ENCODE results near the gene EPB41. TPM values are rescaled to one million over a fixed set of nuclear protein-coding genes. Genes with fewer than 3 reads are reported as not detected.
"Not testable (repeated sequence)": the region's sequence is repeated elsewhere in the genome, so short reads cannot be mapped to it uniquely, and the experiment has no call there.

The EPB41 gene
- total RNA-seq, 3 donors from 2014 or later: 45.8 to 82.2 (median 76.3) TPM

- DNase-seq: no peak
Measured at GRCh38 chr1:29043274-29043965, 129.1 kb downstream of the EPB41 start.

GRCh38 chr1:29044010-29044409 lies 129.6 kb downstream of the EPB41 start:
- no peaks in the 10 kb centered on the region for H3K4me1 ChIP-seq (ENCODE audit: low read depth)
- H3K9me3 ChIP-seq: no peaks in the 10 kb centered on the region
- no peak for DNase-seq
- no peaks in the 10 kb centered on the region for H3K36me3 ChIP-seq (ENCODE audit: low read depth)
- H3K4me3 ChIP-seq: no peak overlapping the region
- intact Hi-C loops (cut with DNase I, micrococcal nuclease): no loop called here
- ATAC-seq: no peak
- no peak for TF ChIP-seq CTCF (IDR thresholded peaks at IDR 0.05)

More at GRCh38 chr1:29043274-29043965, 129.1 kb downstream of the EPB41 start:
- intact Hi-C loops (cut with DNase I, micrococcal nuclease): no loop called here
- H3K36me3 ChIP-seq (ENCODE audit: low read depth): no peaks in the 10 kb centered on the region
- no peak overlapping the region for H3K4me3 ChIP-seq
- H3K9me3 ChIP-seq: no peaks in the 10 kb centered on the region
- no peak for TF ChIP-seq CTCF (IDR thresholded peaks at IDR 0.05)
- no peaks in the 10 kb centered on the region for H3K4me1 ChIP-seq (ENCODE audit: low read depth)
- ATAC-seq: no peak

GRCh38 chr1:29045663-29046062 lies 131.3 kb downstream of the EPB41 start:
- H3K4me3 ChIP-seq; ATAC-seq; H3K36me3 ChIP-seq (ENCODE audit: low read depth); DNase-seq; intact Hi-C loops (cut with DNase I, micrococcal nuclease); H3K9me3 ChIP-seq; H3K4me1 ChIP-seq (ENCODE audit: low read depth): not testable (repeated sequence)

- Histone ChIP-seq H3K4me3 (no peak overlapping the region), H3K4me1 (ENCODE audit: low read depth) (no peaks in the 10 kb centered on the region), H3K36me3 (ENCODE audit: low read depth) (no peaks in the 10 kb centered on the region), H3K9me3 (no peaks in the 10 kb centered on the region)
- no peak for ATAC-seq
- intact Hi-C loops (cut with DNase I, micrococcal nuclease): no loop called here
- no peak for TF ChIP-seq CTCF (IDR thresholded peaks at IDR 0.05)
- no peak for DNase-seq
Measured at GRCh38 chr1:29047142-29047541, 132.8 kb downstream of the EPB41 start.

GRCh38 chr1:29050166-29050565 lies 135.8 kb downstream of the EPB41 start:
- DNase-seq: no peak
- intact Hi-C loops (cut with DNase I, micrococcal nuclease): no loop called here
- H3K36me3 ChIP-seq (ENCODE audit: low read depth): no peaks in the 10 kb centered on the region
- no peaks in the 10 kb centered on the region for H3K4me1 ChIP-seq (ENCODE audit: low read depth)
- H3K9me3 ChIP-seq: no peaks in the 10 kb centered on the region
- no peak for ATAC-seq
- no peak for TF ChIP-seq CTCF (IDR thresholded peaks at IDR 0.05)
- H3K4me3 ChIP-seq: no peak overlapping the region

- no peaks in the 10 kb centered on the region for H3K9me3 ChIP-seq
- DNase-seq (no peak), ATAC-seq (no peak)
- no peak overlapping the region for H3K4me3 ChIP-seq
- no peaks in the 10 kb centered on the region for H3K36me3 ChIP-seq (ENCODE audit: low read depth)
- no peaks in the 10 kb centered on the region for H3K4me1 ChIP-seq (ENCODE audit: low read depth)
- intact Hi-C loops (cut with DNase I, micrococcal nuclease): no loop called here
- no peak for TF ChIP-seq CTCF (IDR thresholded peaks at IDR 0.05)
Measured at GRCh38 chr1:29052100-29052499, 137.7 kb downstream of the EPB41 start.

Data from mucosa of descending colon (tissue), 3 donors.